PC-9 (cell line): Measurements from ENCODE around the gene SMARCC2. TPM values are rescaled to one million over a fixed set of nuclear protein-coding genes. Genes with fewer than 3 reads are reported as not detected.
A peak's percentile ranks its signal among the peaks of the same experiment; 100 is the strongest.

Source experiments
- BruUV-seq: library from RNA; stranded (reverse); fragments of 400-500 nt; replicated peaks from 2 replicates; lab custom pipeline; 2021; lab: Mats Ljungman, UMichigan
- CTCF ChIA-PET: fragments of 300-600 bp; sonication (Branson Sonifier 250); formaldehyde crosslinking; loops from one replicate; lab custom pipeline; 2022; ENCODE audit warnings: antibody characterized with exemption; lab: Charles Lee
- POLR2A ChIA-PET: fragments of 300-600 bp; sonication (Branson Sonifier 250); formaldehyde crosslinking; loops from one replicate; lab custom pipeline; 2022; ENCODE audit warnings: antibody characterized with exemption; ENCODE audit not compliant: unreplicated experiment; lab: Charles Lee
- DNase-seq, 2 experiments: peaks; one replicate each; pipeline versions ENCODE4 v3.0.0 to v3.0.0-alpha.2; 2015 to 2022; ENCODE audit warnings: mixed read lengths in 1 of 2
- H2AFZ ChIP-seq: fragments of 200-600 bp; sonication (generic); 2 replicates; pipeline ENCODE4 v1.8.1; 2017; ENCODE audit warnings: antibody characterized with exemption
- H3F3A ChIP-seq: fragments of 200-600 bp; sonication (generic); 2 replicates; pipeline ENCODE4 v1.8.1; 2017; ENCODE audit warnings: antibody characterized with exemption, mild to moderate bottlenecking, low read depth; ENCODE audit not compliant: insufficient read depth
- H3K27ac ChIP-seq: fragments of 200-600 bp; sonication (generic); 2 replicates; pipeline ENCODE4 v1.6.1; 2016; ENCODE audit warnings: mixed run types
- H3K27me3 ChIP-seq: fragments of 200-600 bp; sonication (generic); 2 replicates; pipeline ENCODE4 v1.6.1; 2016; ENCODE audit warnings: low read depth, mixed run types; ENCODE audit not compliant: insufficient read depth
- H3K36me3 ChIP-seq: fragments of 200-600 bp; sonication (generic); 2 replicates; pipeline ENCODE4 v1.6.1; 2016; ENCODE audit warnings: low read depth, mixed run types
- H3K4me1 ChIP-seq: fragments of 200-600 bp; sonication (generic); replicated peaks from 2 replicates; pipeline ENCODE4 v1.6.1; 2016; ENCODE audit warnings: mixed run types; ENCODE audit not compliant: insufficient read depth
- H3K4me2 ChIP-seq: fragments of 200-600 bp; sonication (generic); 2 replicates; pipeline ENCODE4 v1.6.1; 2017; ENCODE audit warnings: mixed run types
- H3K4me3 ChIP-seq: fragments of 200-600 bp; sonication (generic); 2 replicates; pipeline ENCODE4 v1.6.1; 2016; ENCODE audit warnings: mixed run types
- H3K79me2 ChIP-seq: fragments of 200-600 bp; sonication (generic); 2 replicates; pipeline ENCODE4 v1.6.1; 2017; ENCODE audit warnings: low read depth, mixed run types
- H3K9me2 ChIP-seq: fragments of 200-600 bp; sonication (generic); 2 replicates; pipeline ENCODE4 v1.8.1; 2017; ENCODE audit warnings: mild to moderate bottlenecking; ENCODE audit not compliant: insufficient read depth
- H3K9me3 ChIP-seq: fragments of 200-600 bp; sonication (generic); 2 replicates; pipeline ENCODE4 v1.8.1; 2016; ENCODE audit warnings: low read depth; ENCODE audit not compliant: insufficient read depth
- H4K20me1 ChIP-seq: fragments of 200-600 bp; sonication (generic); 2 replicates; pipeline ENCODE4 v1.8.1; 2017; ENCODE audit not compliant: insufficient read depth
- EZH2 ChIP-seq: fragments of 200-600 bp; sonication (generic); IDR thresholded peaks from 2 replicates; pipeline ENCODE4 v1.8.0; 2017; ENCODE audit warnings: antibody characterized with exemption, low read depth
- intact Hi-C: fragments of 100-400 bp; cut with micrococcal nuclease; formaldehyde crosslinking; loops from one replicate; pipeline ENCODE4 v1.10.0; 2022; ENCODE audit not compliant: unreplicated experiment
- total RNA-seq: library from RNA; stranded (reverse); gene quantifications from 2 replicates; pipeline ENCODE4 v1.2.3, GENCODE V29; 2021
- TF ChIP-seq, protein P1 (sequence below): fragments of 200-600 bp; sonication (generic); conservative IDR thresholded peaks from 2 replicates; pipeline ENCODE4 v1.6.1; 2017; ENCODE audit warnings: mixed run types, antibody characterized with exemption, mild to moderate bottlenecking, moderate library complexity

SMARCC2 gene
- total RNA-seq, 1 experiment from 2014 or later: 86.4 TPM

DNA sequence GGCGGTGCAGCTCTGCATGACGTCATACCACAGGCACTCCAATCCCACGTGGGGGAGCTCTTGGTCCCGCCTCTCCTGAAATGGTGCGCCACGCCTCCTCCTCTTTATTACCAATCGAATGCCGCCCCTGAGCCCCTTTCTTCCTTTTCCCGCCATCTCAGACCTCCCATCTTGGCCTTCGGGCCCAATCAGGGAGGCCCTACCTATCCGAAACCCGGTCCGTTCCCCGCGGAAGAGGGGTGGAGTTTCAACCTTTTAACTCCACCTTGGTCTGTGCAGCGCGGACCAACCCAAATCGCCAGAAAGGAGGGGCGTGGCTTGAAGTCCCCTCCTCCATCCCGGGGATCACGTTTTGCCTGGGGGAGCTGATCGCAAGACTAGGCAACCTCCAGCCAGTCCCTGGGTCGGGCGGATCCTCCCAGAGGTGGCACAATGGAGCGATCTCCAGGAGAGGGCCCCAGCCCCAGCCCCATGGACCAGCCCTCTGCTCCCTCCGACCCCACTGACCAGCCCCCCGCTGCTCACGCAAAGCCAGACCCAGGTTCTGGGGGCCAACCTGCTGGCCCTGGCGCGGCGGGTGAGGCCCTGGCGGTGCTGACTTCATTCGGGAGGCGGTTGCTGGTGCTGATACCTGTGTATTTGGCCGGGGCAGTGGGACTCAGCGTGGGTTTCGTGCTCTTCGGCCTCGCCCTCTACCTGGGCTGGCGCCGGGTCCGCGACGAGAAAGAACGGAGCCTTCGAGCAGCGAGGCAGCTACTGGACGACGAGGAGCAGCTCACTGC lies 61.2 kb downstream of the SMARCC2 start, which contains the start of gene ESYT1:
Gene ESYT1, plus strand, starts transcription at position 380 of the 782 bp plus-strand sequence. Its CDS starts 53 bp downstream, at position 433.
- peaks cover 6% of the 10 kb centered on the region; the same call in 1 of the 2 replicates for H3K79me2 ChIP-seq

DNA sequence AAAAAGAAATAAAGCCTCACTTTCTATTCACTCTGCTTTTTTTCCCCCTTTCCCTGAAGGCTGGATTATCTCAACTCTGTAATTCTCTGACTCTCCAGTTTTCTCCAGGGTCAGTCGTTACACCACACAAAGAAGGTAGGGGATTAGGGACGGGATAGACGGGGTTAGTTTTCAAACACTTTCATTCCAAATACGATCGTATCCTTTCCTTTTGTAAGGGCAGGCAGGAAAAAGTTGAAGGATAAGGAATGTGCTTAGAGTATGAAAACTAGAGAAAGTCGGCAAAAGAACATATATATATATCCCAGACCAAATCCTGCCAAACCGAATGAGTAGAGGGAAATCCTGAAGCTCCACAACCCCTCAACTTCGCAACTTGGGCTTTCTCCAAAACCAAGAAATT lies 61.8 kb downstream of the SMARCC2 start:
- H2AFZ ChIP-seq: peak overlapping the region; percentile 50; the same call in 1 of the 2 replicates
- no peaks in the 10 kb centered on the region for H3K9me2 ChIP-seq
- H4K20me1 ChIP-seq: no peaks in the 10 kb centered on the region
- H3K79me2 ChIP-seq: peaks cover 6% of the 10 kb centered on the region; the same call in 1 of the 2 replicates
- no peaks in the 10 kb centered on the region for H3K27me3 ChIP-seq
- intact Hi-C loops: no loop called here
- ChIA-PET POLR2A (interaction anchor here (0.6 to 1.3 kb wide), 9 partner anchors 16 to 534 kb away, joined by 3 to 13 read pairs (median 4); partner anchors contain the start of genes MYL6, RAB5B, RNF41 and SMARCC2), CTCF (interaction anchor here (0.5 to 1.3 kb wide), 6 partner anchors 8 to 509 kb away, joined by 3 to 17 read pairs (median 4); partner anchors contain the start of genes RNF41 and SMARCC2)
- H3K27ac ChIP-seq: peak overlapping the region; percentile 46; the same call in 1 of the 2 replicates
- TF ChIP-seq, protein P1, sequence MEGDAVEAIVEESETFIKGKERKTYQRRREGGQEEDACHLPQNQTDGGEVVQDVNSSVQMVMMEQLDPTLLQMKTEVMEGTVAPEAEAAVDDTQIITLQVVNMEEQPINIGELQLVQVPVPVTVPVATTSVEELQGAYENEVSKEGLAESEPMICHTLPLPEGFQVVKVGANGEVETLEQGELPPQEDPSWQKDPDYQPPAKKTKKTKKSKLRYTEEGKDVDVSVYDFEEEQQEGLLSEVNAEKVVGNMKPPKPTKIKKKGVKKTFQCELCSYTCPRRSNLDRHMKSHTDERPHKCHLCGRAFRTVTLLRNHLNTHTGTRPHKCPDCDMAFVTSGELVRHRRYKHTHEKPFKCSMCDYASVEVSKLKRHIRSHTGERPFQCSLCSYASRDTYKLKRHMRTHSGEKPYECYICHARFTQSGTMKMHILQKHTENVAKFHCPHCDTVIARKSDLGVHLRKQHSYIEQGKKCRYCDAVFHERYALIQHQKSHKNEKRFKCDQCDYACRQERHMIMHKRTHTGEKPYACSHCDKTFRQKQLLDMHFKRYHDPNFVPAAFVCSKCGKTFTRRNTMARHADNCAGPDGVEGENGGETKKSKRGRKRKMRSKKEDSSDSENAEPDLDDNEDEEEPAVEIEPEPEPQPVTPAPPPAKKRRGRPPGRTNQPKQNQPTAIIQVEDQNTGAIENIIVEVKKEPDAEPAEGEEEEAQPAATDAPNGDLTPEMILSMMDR: no peak
- H3K4me2 ChIP-seq: peak overlapping the region; percentile 85
- H3K4me1 ChIP-seq: peaks cover 31% of the 10 kb centered on the region
- H3F3A ChIP-seq: peaks cover 22% of the 10 kb centered on the region
- H3K4me3 ChIP-seq: peak overlapping the region; percentile 51; the same call in 1 of the 2 replicates
- H3K9me3 ChIP-seq: no peaks in the 10 kb centered on the region
- TSS peak; percentile 97 for BruUV-seq
- DNase-seq: no peak
- H3K36me3 ChIP-seq: peaks cover 7% of the 10 kb centered on the region; the same call in 1 of the 2 replicates

More for the DNA sequence above, 61.2 kb downstream of the SMARCC2 start, which contains the start of gene ESYT1:
- Histone ChIP-seq H3K27me3 (no peaks in the 10 kb centered on the region), H3K9me3 (no peaks in the 10 kb centered on the region), H3K9me2 (no peaks in the 10 kb centered on the region), H3K4me3 (peak within 1 kb of the TSS; percentile 77), H4K20me1 (no peaks in the 10 kb centered on the region), H3F3A (peaks cover 22% of the 10 kb centered on the region), H3K36me3 (peaks cover 8% of the 10 kb centered on the region; the same call in 1 of the 2 replicates), H3K27ac (peak within 1 kb of the TSS; percentile 46; the same call in 1 of the 2 replicates), H3K4me1 (peaks cover 31% of the 10 kb centered on the region), H2AFZ (peak within 1 kb of the TSS; percentile 88), H3K4me2 (peak within 1 kb of the TSS; percentile 100)
- peak; percentile 98 to 99 for DNase-seq
- BruUV-seq: TSS peak; percentile 42
- ChIA-PET CTCF (interaction anchor here (0.5 to 1.3 kb wide), 6 partner anchors 8 to 509 kb away, joined by 3 to 17 read pairs (median 4); partner anchors contain the start of genes RNF41 and SMARCC2), POLR2A (interaction anchor here (0.6 to 1.3 kb wide), 11 partner anchors 10 to 533 kb away, joined by 3 to 13 read pairs (median 4); partner anchors contain the start of genes MYL6, RAB5B, RNF41 and SMARCC2)
- TF ChIP-seq EZH2: no peak
- TF ChIP-seq, protein P1: no peak
- intact Hi-C loops: loop anchor here (2.0 kb wide), 1 partner anchor 509 kb away; no protein-coding TSS in a partner anchor

DNA sequence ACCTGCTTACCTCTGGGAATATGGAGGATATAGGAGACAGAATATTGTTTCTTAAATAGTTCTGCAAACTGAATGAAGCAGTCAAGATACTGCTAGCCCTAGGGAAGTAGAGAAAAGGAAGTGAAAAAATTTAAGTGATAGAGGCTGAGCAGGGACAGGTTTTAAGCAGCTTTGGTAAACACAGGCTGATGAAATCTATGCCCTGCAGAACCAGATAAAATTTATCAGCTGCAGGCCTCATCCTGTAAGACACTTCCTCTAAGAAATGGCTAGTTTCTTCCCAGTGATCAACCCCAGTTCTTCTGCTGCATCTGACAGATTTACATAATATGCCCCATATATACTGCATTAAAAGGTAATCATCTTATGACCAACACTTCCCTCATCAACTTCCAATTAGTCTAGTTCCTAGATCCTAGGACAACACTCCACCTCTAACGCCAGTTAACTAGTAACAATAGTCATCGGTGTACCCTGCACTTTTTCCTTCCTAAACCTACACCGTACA lies 62.5 kb downstream of the SMARCC2 start:
- ChIA-PET CTCF (no interaction called here), POLR2A (no interaction called here)
- no peak overlapping the region; the same call in 1 of the 2 replicates for H3K4me3 ChIP-seq
- no peaks in the 10 kb centered on the region for H3K27me3 ChIP-seq
- TF ChIP-seq EZH2: no peak
- TF ChIP-seq, protein P1: no peak
- H3K27ac ChIP-seq: no peak overlapping the region
- peaks cover 31% of the 10 kb centered on the region for H3K4me1 ChIP-seq
- BruUV-seq: no TSS peak
- peak overlapping the region; percentile 85 for H3K4me2 ChIP-seq
- intact Hi-C loops: loop anchor here (1.0 kb wide), 2 partner anchors 26 to 63 kb away; partner anchors contain the start of genes MYL6B and SMARCC2
- no peaks in the 10 kb centered on the region for H4K20me1 ChIP-seq
- no peak overlapping the region for H2AFZ ChIP-seq
- no peaks in the 10 kb centered on the region for H3K9me3 ChIP-seq
- H3K9me2 ChIP-seq: no peaks in the 10 kb centered on the region
- peaks cover 22% of the 10 kb centered on the region for H3F3A ChIP-seq
- 0 out of 2 replicates have a peak, but pooled peaks cover 3% of the 10 kb centered on the region for H3K36me3 ChIP-seq
- peak in 1 of 2 experiments; percentile 2 for DNase-seq
- H3K79me2 ChIP-seq: peaks cover 6% of the 10 kb centered on the region; the same call in 1 of the 2 replicates
